Lower leg skin (tissue), 3 donors: ENCODE results near the gene CDRT4.

ENCODE experiments used
- CTCF ChIP-seq, 3 donors: fragments of 450-650 bp; IDR thresholded peaks; one replicate each; pipeline ENCODE4 v1.5.1; 2016; ENCODE audit warnings: antibody characterized with exemption in 3 of 3, mild to moderate bottlenecking in 3 of 3, moderate library complexity in 2 of 3
- POLR2A ChIP-seq, 2 donors: fragments of 450-650 bp; IDR thresholded peaks; one replicate each; pipeline ENCODE4 v1.6.1; 2016 to 2017; ENCODE audit warnings: antibody characterized with exemption in 2 of 2, mild to moderate bottlenecking in 1 of 2, moderate library complexity in 1 of 2

GRCh38 chr17:15405058-15405415 is 62.4 kb downstream of the CDRT4 start:
- TF ChIP-seq CTCF (IDR thresholded peaks at IDR 0.05) (no peak), POLR2A (IDR thresholded peaks at IDR 0.05) (no peak)
